COR-L47 (cell line): ENCODE measurements around the gene PPP4R1.
"Not testable (repeated sequence)": the region's sequence is repeated elsewhere in the genome, so short reads cannot be mapped to it uniquely, and the experiment has no call there.

Source experiments
- DNase-seq: peaks from one replicate; lab custom pipeline; 2025; lab: John Stamatoyannopoulos, UW

The PPP4R1 gene

GRCh38 chr18:9614401-9615279, at the start of gene PPP4R1:
Gene PPP4R1, minus strand, starts transcription at chr18:9614559. Its CDS starts 75 bp downstream, at chr18:9614484.
- peak; percentile 55 for DNase-seq

- no peak for DNase-seq
Measured at GRCh38 chr18:9663377-9663776, 49.0 kb upstream of the PPP4R1 start.

GRCh38 chr18:9661564-9661963, 47.2 kb upstream of the PPP4R1 start:
- DNase-seq = no peak

GRCh38 chr18:9659499-9660375, 45.4 kb upstream of the PPP4R1 start:
- DNase-seq = no peak

GRCh38 chr18:9658087-9658641, 43.8 kb upstream of the PPP4R1 start:
- DNase-seq = no peak

GRCh38 chr18:9655232-9655767, 40.9 kb upstream of the PPP4R1 start:
- DNase-seq = no peak

- peak; percentile 18 for DNase-seq
Measured at GRCh38 chr18:9653390-9653789, 39.0 kb upstream of the PPP4R1 start.

- no peak for DNase-seq
Measured at GRCh38 chr18:9649164-9649540, 34.8 kb upstream of the PPP4R1 start.

GRCh38 chr18:9648431-9649163, 34.2 kb upstream of the PPP4R1 start:
- DNase-seq = no peak

GRCh38 chr18:9647496-9648323, 33.4 kb upstream of the PPP4R1 start:
- DNase-seq = no peak

- no peak for DNase-seq
Measured at GRCh38 chr18:9643549-9643948, 29.2 kb upstream of the PPP4R1 start.

- no peak for DNase-seq
Measured at GRCh38 chr18:9642799-9643462, 28.6 kb upstream of the PPP4R1 start.

GRCh38 chr18:9641081-9641480, 26.7 kb upstream of the PPP4R1 start:
- not testable (repeated sequence) for DNase-seq

GRCh38 chr18:9638886-9639285, 24.5 kb upstream of the PPP4R1 start:
- DNase-seq = peak; percentile 92

GRCh38 chr18:9637036-9637767, 22.8 kb upstream of the PPP4R1 start:
- no peak for DNase-seq

GRCh38 chr18:9634856-9635255, 20.5 kb upstream of the PPP4R1 start:
- DNase-seq = no peak

GRCh38 chr18:9631814-9632496, 17.6 kb upstream of the PPP4R1 start:
- DNase-seq = no peak

- DNase-seq = no peak
Measured at GRCh38 chr18:9630444-9630843, 16.1 kb upstream of the PPP4R1 start.

- DNase-seq = no peak
Measured at GRCh38 chr18:9629709-9630108, 15.3 kb upstream of the PPP4R1 start.
